ENCODE measurements around the gene CLEC4F. TPM values are rescaled to one million over a fixed set of nuclear protein-coding genes. Genes with fewer than 3 reads are reported as not detected.

The CLEC4F gene
- total RNA-seq, 1 donor from 2014 or later, result not detected

Other genes with a start within 250 kb of the CLEC4F start
- gene ADD2, start 52.4 kb downstream of the CLEC4F start, total RNA-seq, result 0.56 TPM
- not detected for gene FIGLA, start 30.0 kb downstream of the CLEC4F start, total RNA-seq
- not detected for gene CD207, start 15.2 kb upstream of the CLEC4F start, total RNA-seq
- gene VAX2, start 80.0 kb upstream of the CLEC4F start, total RNA-seq, result 0.76 TPM
- gene ATP6V1B1, start 115.3 kb upstream of the CLEC4F start, total RNA-seq, result 2.4 TPM
- gene ANKRD53, start 158.0 kb upstream of the CLEC4F start, total RNA-seq, result 0.40 TPM
- 36.7 TPM for gene TEX261, start 174.3 kb upstream of the CLEC4F start, total RNA-seq
- 200 TPM for gene NAGK, start 248.0 kb upstream of the CLEC4F start, total RNA-seq

All from esophagus mucosa (tissue), 1 donor.